ENCODE results near the gene EVA1A. TPM values are rescaled to one million over a fixed set of nuclear protein-coding genes. Genes with fewer than 3 reads are reported as not detected.

Gene EVA1A
- total RNA-seq, 2 donors from 2014 or later, result 1.2 to 1.8 TPM

DNA sequence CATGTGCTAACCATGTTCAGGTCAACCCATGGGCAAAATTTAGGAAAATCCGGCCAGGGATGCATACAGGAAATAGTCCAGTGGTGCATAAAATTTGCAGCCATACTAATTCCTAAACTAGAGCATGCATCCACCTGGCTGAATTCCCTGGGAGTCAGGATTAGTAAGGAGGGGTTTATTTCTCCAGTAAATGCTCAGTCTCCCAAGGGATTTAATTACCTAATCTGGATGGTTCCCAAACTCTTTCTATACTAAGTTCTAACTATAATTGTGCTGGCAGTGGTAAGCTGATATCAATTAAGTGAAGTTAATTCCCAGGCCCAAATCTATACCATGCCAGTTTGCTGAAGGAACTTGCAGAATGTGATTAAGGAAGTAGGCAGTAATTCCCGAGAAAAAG is 26.2 kb upstream of the EVA1A start:
- Mint-ChIP-seq H3K36me3 (ENCODE audit: low read depth) (no peaks in the 10 kb centered on the region), H3K4me1 (peaks cover 5% of the 10 kb centered on the region), H3K27me3 (ENCODE audit: insufficient read depth) (peaks cover 10% of the 10 kb centered on the region), H3K9me3 (no peaks in the 10 kb centered on the region), H3K4me3 (no peak overlapping the region), H3K27ac (no peak overlapping the region)
- no peak for DNase-seq
- WGBS, 2 experiments (ENCODE audit: insufficient coverage in 1 of 2, insufficient read length in 1 of 2), result 84 to 100% methylated on average over 1 to 2 of the region's 2 CpGs
- H3K9ac ChIP-seq (ENCODE audit: extremely low read depth, low read length, poor library complexity, severe bottlenecking), result no peak overlapping the region
- TF ChIP-seq CTCF (conservative IDR thresholded peaks at IDR 0.05), result no peak
- H3K36me3 ChIP-seq (ENCODE audit: control insufficient read depth, insufficient read depth, low read length), result no peaks in the 10 kb centered on the region
- no peaks in the 10 kb centered on the region for H3K27me3 ChIP-seq (ENCODE audit: control insufficient read depth, insufficient read depth, low read length, poor library complexity, severe bottlenecking)
- H3K9me3 ChIP-seq (ENCODE audit: control insufficient read depth, low read length), result no peaks in the 10 kb centered on the region
- no peak overlapping the region for H3K27ac ChIP-seq (ENCODE audit: low read depth, low read length)
- H3K4me1 ChIP-seq (ENCODE audit: control insufficient read depth, insufficient read depth, low read length), result no peaks in the 10 kb centered on the region
- H3K4me3 ChIP-seq (ENCODE audit: low read length), result no peak overlapping the region

- H3K27ac ChIP-seq (ENCODE audit: low read depth, low read length), result no peak overlapping the region
- Mint-ChIP-seq H3K36me3 (ENCODE audit: low read depth) (no peaks in the 10 kb centered on the region), H3K9me3 (peaks cover 3% of the 10 kb centered on the region), H3K27me3 (ENCODE audit: insufficient read depth) (peaks cover 10% of the 10 kb centered on the region), H3K4me1 (peaks cover 5% of the 10 kb centered on the region), H3K27ac (no peak overlapping the region), H3K4me3 (no peak overlapping the region)
- whole genome bisulfite sequencing, 2 experiments (ENCODE audit: insufficient coverage in 1 of 2, insufficient read length in 1 of 2), result 80% methylated on average over 1 of the region's 1 CpG
- no peak for DNase-seq
- H3K36me3 ChIP-seq (ENCODE audit: control insufficient read depth, insufficient read depth, low read length), result no peaks in the 10 kb centered on the region
- H3K9ac ChIP-seq (ENCODE audit: extremely low read depth, low read length, poor library complexity, severe bottlenecking), result no peak overlapping the region
- H3K4me3 ChIP-seq (ENCODE audit: low read length), result no peak overlapping the region
- H3K4me1 ChIP-seq (ENCODE audit: control insufficient read depth, insufficient read depth, low read length), result no peaks in the 10 kb centered on the region
- TF ChIP-seq CTCF (conservative IDR thresholded peaks at IDR 0.05), result no peak
- no peaks in the 10 kb centered on the region for H3K9me3 ChIP-seq (ENCODE audit: control insufficient read depth, low read length)
- no peaks in the 10 kb centered on the region for H3K27me3 ChIP-seq (ENCODE audit: control insufficient read depth, insufficient read depth, low read length, poor library complexity, severe bottlenecking)
These were observed 22.1 kb upstream of the EVA1A start for GRCh38 chr2:75582840-75583239.

DNA sequence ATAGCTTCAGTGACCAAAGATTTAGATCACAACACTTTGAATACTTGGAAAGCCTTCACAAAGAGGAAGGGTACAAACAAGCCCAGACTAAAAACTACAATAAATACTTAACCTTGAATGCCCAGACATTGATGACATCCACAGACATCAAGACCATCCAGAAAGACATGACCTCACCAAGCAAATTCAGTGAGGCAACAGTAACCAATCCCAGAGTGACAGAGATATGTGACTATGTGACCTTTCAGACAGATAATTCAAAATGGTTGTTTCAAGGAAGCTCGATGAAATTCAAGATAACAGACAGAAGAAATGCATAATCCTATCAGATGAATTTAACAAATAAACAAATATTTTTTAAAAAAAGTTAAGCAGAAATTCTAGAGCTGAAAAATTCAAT is 19.9 kb upstream of the EVA1A start:
- no peak overlapping the region for H3K4me3 Mint-ChIP-seq
- Histone ChIP-seq H3K36me3 (ENCODE audit: control insufficient read depth, insufficient read depth, low read length) (no peaks in the 10 kb centered on the region), H3K4me3 (ENCODE audit: low read length) (no peak overlapping the region), H3K27ac (ENCODE audit: low read depth, low read length) (no peak overlapping the region), H3K4me1 (ENCODE audit: control insufficient read depth, insufficient read depth, low read length) (no peaks in the 10 kb centered on the region), H3K27me3 (ENCODE audit: control insufficient read depth, insufficient read depth, low read length, poor library complexity, severe bottlenecking) (no peaks in the 10 kb centered on the region), H3K9me3 (ENCODE audit: control insufficient read depth, low read length) (no peaks in the 10 kb centered on the region), H3K9ac (ENCODE audit: extremely low read depth, low read length, poor library complexity, severe bottlenecking) (no peak overlapping the region)
- no peak for TF ChIP-seq CTCF (conservative IDR thresholded peaks at IDR 0.05)
- peaks cover 3% of the 10 kb centered on the region for H3K9me3 Mint-ChIP-seq
- no peak overlapping the region for H3K27ac Mint-ChIP-seq
- 100% methylated on average over 1 of the region's 1 CpG; no CpG with 5 or more reads in 1 of the 2 experiments for WGBS, 2 experiments (ENCODE audit: insufficient coverage in 1 of 2, insufficient read length in 1 of 2)
- no peaks in the 10 kb centered on the region for H3K36me3 Mint-ChIP-seq (ENCODE audit: low read depth)
- peaks cover 10% of the 10 kb centered on the region for H3K27me3 Mint-ChIP-seq (ENCODE audit: insufficient read depth)
- DNase-seq, result no peak
- H3K4me1 Mint-ChIP-seq, result no peaks in the 10 kb centered on the region
